ENCODE data around the gene OSBPL3.

- TF ChIP-seq CTCF (IDR thresholded peaks at IDR 0.05) (no peak), POLR2A (IDR thresholded peaks at IDR 0.05) (no peak)
Measured at GRCh38 chr7:24888653-24889052, 91.3 kb downstream of the OSBPL3 start.

Data from body of pancreas (tissue), 4 donors.